ENCODE measurements around the gene MRRF.

The MRRF gene, protein sequence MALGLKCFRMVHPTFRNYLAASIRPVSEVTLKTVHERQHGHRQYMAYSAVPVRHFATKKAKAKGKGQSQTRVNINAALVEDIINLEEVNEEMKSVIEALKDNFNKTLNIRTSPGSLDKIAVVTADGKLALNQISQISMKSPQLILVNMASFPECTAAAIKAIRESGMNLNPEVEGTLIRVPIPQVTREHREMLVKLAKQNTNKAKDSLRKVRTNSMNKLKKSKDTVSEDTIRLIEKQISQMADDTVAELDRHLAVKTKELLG

DNA sequence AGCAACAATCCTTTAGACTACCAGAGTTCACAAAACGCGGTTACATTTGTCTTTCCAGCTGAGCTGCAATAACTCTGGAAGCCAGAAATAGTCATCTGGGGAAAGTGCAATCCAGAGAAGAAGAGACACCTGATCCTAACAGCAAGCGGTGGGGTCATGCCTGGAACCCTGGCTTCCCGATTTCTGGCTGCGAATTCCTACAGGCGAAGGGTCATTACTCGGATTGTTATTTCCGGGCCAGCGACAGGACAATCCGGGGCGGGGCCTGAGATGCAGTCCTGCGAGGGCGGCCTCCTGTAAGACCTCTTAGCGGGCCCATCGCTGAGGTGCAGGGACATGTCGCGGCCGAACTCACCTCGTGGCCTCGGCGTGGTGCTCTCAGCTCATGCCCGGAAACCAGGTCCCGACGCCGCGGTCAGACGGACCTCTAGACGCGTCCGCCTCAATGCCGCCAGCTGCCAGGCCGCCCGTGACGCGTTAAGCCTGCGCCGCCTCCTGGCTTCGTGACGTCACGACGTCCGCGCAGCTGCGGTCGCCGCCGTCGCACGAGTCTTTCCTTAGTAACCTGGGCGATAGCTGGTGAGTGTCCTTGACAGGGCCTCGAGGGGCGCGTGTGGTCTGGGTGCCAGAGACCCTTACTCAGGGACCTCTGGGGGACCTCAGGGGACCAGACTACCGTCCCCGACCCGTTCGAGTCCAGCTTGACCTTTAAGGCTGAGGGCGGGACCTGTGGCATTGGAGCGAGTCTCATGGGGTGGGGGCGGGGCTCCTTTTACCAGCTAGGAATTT is at the start of gene MRRF, which contains the start of gene RBM18:
TSS of gene MRRF (plus strand) at position 523 of the 789 bp plus-strand sequence. CDS start 6,010 bp downstream, outside the sequence.
TSS of gene RBM18 (minus strand) at position 481 of the 789 bp plus-strand sequence. CDS start 3,348 bp downstream, outside the sequence.
- DNase-seq (ENCODE audit: low read depth in 2 of 2): peak; percentile 72 to 83

DNA sequence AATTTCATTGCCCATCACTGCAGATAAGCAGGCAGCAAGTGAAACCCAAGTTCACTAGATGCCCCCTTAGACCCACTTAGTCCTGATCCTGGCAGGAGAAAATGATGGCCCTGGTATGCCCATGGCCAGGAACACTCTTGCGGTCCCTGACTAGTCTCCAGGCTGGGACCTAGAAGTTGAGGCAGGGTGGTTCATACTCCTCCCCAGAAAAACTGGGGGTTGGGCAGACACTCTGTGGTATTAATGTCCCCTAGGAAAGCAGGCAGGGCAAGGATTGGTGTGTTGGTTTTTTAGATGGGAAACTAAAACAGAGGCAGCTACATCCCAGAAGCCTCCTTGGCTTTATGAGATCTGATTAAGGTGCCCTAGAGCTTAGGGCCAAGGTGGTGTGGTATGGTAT is 49.0 kb upstream of the MRRF start:
- DNase-seq (ENCODE audit: low read depth in 2 of 2): no peak

DNA sequence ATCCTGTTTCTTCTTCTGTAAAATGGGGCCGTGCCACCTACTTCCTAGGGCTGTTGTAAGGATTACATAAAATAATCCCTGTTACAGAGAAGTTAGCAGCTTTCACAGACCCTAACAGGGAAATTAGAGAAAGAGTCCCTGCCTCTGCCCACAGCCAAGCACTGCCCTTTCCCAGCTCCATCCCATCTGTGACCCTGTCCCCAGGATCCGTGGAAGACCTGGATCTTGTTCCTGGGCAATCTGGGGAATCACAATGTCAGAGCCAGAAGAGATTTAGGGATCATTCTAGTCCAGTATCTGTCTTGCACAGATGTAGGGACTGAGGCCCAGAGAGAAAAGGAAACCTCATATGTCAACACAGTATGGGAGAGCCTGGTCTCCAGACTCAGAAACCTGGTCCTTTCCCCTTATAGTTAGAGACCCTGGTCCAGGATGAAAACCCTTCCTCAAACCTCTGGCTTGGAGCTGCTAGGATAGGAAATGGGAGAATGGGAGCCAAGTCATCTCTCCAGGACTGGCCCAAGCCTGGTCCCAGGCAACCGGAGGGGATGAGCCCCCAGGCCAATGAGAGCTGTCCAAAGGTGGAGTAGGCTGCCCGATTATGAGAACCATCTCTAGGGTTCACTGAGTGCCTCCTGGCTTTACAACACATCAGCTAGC is 48.4 kb upstream of the MRRF start:
- no peak for DNase-seq (ENCODE audit: low read depth in 2 of 2)

DNA sequence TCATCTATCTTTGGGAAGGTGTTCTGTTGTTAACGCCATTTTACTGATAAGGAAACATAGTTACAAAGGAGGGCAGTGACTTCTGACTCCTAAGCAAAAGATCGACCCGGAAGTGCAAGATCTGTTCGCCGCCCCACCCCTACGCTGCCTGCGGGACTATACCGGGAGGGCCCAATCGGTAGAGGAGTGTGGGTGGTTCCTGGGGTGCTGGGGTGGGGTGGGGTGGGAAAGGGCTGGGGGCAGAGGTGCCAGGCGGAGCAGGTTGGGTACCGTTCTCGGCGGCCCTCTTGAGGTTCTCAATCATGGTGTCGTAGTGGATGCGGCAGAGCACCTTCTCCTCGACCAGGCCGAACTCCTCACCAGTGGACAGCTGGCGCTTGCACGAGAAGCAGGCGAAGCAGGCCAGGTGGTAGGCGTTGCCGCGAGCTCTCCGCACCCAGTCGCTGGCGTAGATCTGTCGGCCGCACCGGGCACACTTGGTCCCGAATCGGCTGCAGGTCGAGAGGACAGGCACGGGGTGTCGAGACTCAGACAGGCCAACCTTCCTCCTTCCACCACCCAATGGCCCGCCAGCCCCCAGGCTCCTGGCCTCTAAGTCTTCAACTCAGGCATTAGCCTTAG is 47.8 kb upstream of the MRRF start:
- DNase-seq (ENCODE audit: low read depth in 2 of 2): no peak

DNA sequence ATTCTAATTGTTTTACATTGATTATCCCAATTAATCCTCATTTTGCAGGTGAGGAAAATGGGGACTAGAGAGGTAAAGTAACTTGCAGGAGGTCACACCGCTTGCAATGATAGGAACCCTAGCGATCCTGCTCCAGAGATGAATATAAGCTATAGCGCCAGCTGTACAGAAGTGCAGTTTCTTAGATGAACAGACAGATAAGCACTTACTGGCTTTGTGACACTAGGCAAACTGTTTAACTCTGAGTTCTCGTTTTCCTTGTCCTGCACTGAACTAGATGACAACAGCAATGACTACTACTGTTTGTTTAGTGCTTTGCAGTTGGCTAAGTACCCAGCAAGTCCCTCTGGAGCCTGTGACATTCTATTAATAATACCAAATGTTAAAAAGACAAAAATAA is 47.0 kb upstream of the MRRF start:
- no peak for DNase-seq (ENCODE audit: low read depth in 2 of 2)

DNA sequence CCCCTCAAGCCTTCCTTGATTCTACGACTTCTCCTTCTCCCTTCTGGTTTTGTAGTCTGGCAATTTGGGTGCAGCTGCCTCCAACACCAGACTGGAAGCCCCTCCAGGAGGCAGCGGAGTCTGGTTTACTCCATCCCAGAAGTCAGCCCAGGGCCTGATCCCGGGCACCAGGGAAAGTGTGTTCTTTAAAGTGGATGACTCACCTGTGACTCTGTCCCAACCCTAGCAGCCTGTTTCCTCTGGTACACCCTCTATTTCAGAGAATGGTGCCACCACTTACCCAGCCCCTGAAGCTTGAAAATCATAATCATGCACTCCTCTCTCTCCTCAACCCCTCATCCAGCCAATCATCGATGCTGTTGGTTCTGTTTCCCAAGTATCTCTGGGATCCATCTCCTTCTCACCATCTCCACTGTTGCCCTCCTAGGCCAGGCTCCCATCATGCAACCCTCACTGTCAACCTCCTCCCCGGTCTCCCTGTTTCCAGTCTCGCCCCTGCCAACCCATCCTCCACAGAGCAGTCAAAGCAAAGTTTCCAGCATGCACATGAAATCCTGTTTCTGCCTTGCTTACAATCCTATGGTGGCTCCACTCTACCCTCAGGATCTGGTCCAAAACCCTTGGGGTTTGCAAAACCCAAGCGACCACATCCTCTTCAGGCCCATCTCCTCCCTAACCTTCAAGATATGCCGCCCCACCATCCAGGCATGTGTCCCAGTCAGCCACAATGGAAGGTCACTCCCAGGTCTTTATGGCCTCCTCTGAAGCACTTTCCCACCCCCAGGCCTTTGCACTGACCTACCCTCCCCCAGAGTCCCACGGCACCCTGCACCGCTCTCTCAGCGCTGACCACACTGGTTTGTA is 46.4 kb upstream of the MRRF start:
- no peak for DNase-seq (ENCODE audit: low read depth in 2 of 2)

DNA sequence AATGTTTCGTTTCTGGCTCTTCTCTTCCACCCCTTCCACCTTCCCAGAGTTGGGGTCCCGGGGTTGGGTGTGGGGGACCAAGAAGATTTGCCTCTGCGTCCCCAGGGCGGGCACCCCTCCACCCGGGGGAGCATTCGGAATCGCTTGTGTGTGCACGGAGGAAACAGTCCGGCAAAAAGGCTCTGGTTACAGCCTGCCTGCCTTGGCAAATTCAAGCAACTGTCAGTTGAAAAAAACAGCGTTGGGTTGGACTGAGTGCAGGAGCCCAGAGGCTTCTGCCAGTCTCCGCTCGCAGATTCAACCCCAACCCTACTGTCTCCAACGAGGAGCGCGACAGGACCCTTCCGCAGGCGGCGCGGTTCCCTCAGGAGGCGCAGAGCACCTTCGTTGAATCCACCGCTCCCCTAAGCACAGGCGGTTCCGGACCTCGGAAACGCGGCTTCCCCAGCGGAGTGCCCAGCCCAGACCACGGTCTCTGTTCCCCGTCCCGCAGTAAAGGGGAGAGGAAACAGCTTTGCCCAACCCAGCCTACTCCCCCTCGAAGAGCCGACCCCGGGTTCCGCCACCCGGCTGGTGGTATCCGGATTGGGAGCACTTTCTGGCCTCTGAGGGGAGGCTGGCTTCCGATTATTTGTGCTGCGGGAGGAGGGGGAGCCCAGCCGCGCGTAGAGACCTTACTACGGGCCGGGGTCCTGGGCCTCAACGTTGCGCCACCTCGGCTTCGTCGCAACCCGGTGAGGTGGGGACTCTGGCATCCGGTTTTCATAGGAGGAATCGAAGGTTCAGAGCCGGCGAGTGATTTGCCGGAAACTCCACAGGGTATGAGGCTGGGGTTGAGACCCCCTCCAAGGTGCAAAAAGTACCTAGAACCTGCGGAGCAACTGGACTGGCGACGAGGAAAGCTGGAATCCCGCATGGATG is 45.5 kb upstream of the MRRF start:
- no peak for DNase-seq (ENCODE audit: low read depth in 2 of 2)

DNA sequence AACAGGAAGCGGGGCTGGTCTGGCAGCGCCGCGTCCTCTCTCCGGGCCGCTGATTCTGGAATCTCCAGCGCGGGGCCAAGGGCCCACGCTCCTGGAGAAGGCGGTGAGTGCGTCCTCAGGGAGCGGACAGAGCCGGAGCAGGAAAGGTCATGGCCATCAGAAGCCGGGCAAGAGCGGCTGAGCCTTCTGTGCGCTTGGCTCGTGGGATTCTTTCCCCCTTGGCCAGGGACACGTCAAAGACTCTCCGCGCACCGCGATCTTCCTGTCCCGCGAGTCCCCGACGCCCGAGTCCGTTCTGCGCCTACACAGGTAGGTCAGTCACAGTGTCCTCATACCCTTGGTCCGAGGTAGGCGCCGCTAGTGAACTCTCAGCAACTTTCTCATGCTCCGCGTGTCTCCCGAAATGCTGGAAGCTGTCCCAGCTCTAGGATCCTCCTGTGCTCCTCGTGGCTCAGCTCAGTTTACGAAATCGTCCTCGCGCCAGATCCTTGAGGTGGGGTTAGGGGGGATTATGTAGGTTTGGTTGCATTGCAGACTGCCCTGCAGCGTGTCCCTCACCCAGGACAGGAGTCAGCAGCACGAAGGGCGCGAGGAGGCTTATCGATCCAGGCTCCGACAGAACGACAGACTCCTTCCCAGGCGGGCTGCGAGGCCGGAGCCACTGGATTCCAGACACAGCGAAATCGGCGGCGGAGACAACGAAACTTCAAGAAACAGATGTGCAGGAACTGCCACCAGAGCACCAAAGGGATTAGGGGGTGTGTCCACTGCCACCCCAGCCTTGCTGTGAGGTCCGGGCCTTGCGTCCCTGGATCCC is 44.6 kb upstream of the MRRF start:
- no peak for DNase-seq (ENCODE audit: low read depth in 2 of 2)

DNA sequence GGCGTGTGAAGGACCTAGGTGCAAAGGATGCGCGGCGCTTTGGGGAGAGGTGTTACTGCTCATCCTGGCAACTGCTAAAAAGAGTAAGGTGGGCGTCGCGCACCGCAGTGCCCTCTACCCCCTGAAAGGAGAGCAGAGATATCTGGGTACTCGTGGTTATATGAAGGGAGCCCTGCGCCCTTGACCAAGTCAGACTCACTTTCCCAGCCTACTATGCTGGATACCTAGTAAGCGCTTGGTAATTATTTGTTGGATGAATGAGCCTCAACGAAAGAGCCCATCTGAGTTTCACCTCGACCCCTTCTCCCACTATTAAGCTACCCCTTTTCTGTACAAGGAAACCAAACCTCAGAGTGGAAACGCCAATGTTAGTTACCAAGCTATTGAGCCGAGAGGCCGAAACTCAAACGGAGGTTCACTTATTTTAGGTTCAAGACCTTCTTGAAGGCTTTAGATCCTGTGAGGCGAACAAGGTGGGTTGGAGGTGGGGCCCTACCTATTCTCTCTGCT is 44.0 kb upstream of the MRRF start:
- DNase-seq (ENCODE audit: low read depth in 2 of 2): no peak

DNA sequence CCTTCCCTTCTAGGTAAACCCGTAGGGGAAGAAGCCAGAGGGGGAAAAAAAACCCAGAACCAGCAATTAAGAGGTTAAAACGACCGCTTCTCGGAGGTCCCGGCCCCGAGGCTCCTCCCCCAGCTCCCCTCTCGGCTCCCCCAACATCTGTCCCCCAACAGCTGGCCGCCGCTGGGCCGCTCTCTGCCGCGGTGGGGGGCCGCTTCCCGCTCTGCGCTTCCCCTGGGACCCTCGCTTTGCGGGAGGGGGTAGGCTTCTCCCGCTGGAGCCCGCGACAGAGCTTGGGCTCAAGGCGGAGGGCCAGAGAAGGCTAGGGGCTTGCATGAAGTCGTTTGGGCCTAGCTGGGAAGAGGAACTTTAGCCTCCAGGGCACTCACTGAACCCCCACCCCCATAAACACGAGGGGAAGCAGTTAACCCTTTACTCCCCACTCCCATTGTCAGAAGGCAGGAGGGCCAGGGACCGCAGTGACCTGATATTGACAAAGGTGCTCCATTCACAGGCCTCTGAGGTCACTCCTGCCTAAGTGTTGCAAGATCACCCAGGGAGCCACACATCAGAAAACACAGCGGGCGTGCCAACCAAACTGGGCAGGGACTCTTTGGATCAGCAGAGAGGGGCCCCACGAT is 43.4 kb upstream of the MRRF start:
- DNase-seq (ENCODE audit: low read depth in 2 of 2): no peak

DNA sequence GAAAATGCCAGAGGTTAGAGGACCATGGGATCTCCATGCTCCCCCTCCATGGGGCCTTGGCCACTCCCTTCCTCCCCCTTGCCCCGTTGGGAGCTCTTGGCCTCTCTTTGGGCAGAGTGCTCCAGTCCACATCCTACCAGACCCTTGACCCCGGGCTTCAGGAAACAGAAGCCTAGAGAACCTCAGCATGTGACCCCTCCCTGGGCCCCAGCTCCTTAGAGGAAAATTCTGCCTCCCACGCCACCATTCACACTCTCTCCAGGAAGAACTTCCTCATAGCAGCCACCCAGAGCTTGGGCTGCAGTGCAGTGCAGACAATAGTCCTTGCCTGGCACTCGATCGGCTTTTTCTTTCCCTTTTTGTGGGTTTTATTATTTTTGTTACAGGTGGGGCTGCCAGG is 41.9 kb upstream of the MRRF start:
- no peak for DNase-seq (ENCODE audit: low read depth in 2 of 2)

DNA sequence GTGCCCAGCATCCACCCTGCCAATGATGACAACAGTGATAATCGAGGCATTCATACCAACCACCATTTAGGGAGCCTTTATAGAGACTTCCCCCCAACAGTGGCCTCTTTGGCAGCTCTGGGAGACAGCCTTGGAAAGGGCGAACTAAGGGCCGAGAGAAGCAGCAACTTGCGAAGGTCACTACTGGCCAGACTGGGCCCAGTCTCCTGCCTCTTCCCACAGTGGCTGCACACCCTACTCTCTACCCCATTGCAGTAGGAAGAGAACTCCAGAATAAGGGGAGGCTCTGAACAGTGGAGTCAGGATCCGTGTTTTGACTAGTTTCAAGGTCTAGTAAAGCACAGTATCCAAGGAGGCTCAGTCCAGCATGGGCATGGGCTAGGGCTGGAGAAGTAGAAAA is 41.2 kb upstream of the MRRF start:
- DNase-seq (ENCODE audit: low read depth in 2 of 2): no peak

DNA sequence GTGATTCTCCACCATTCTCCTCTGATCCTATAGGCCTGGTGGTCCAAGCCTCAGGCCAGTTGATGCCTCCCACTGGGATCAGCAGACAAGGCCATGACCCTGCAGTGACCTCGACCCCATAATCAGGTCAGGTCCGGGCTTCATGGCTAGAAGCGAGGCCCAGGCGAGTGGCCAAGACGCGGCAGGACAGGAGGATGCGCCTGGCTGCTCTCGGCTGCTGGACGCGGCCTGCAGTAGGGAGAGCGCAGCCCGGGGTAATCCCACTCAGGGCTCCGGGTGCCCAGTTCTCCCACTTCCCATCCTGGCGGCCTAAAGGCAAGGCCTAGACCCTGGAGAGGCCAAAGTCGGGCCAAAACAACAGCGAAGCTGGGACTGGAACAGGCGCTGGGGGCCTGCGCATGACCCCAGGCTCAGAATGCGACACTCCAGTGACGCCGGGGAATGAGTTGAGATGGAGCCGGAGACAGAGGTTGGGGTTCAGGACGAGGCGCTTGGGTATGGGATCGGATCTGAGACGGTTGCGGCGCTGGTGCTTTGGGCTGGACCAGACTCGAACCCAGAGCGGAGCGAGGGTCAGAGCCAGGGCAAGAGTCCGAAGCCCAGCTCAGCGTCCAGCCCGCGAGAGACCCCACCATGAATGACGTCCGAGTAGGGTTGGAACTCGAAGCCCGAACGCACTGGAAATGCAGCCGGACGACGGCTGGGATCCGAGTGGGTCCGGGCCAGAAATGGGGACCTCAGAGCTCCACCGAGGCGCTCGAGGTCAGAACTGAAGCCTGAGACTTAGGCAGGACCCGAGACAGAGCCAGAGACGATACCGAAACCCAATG is 39.2 kb upstream of the MRRF start:
- DNase-seq (ENCODE audit: low read depth in 2 of 2): no peak

DNA sequence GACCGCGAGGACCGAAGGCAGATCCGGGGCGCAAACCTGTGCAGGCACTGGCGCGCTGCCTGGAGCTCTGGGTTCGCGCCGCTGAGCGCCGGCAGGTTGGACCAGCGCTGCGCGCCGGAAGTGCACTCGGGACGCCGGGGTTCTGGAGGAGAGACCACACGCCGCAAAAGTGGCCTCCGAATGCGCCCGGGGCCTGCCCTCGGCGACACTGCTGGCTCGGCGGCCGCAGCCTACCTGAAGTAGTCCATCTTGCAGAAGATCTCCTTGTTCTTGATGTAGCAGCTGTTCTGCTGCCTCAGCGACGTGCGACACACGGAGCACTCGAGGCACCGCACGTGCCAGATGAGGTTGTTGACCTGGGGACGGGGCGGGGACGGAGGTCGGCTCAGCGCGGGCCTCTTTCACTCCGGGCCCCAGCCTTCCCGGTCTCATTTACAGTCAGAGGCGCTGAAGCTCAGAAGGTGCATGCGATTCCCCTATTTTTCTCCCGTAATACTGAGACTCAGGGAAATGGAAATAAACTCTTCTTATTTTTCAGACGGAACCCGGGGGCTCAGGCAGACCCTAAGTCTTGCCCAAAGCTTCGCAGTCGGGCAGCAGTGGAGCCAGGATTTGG is 38.4 kb upstream of the MRRF start:
- no peak for DNase-seq (ENCODE audit: low read depth in 2 of 2)

DNA sequence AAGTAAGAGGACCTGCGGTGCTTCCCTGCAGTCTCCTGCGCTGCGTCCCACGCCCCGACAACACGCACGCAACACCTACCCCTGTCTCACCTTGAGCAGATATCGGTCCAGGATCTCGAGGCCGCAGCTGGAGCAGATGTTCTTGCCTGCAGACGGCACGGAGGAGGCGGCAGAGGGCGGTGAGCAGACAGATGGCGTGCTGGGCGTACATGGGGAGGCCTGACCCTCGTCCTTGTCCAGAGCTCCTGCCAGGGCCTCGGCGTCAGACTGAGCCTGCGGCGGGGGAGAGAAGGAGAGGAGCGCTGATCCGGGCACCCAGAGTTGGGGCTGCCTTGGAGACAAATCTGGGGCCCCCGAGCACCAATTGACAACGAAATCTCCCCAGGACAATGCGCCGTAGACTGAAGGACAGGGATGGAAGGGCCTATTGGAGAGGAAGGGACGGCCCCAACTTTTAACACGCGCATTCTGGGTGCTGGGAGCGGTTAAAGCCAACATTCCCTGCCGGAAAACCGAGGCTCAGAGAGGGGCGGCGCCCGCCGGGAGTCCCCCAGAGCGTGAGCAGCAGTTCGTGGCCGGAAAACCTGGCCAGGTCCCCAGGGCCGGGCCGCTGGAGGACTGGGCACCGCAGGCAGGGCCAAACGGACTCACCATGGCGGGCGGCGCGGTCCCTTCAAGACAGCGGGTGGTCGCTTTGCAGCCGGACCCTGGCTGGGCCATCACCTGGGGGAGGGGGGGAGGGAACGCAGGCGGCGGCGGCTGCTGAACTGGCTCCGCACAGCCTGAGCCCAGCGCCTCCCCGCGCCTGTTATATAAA is 37.7 kb upstream of the MRRF start:
- DNase-seq (ENCODE audit: low read depth in 2 of 2): no peak

DNA sequence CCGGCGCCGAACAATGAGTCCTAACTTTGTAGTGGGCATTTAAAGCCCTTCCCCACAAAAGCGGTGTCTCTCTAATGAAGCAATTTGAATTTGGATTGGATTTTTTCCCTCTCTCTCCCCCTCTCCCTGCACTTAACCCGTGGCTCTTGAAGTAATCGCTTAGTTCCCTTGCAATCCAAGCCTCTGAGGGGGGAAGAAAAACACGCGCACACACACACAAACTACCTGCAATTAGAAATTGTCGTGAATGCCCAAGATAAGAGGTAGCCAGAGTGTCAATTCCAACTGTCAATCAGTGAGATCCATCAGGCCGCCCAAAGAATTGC is 37.1 kb upstream of the MRRF start:
- DNase-seq (ENCODE audit: low read depth in 2 of 2): no peak

DNA sequence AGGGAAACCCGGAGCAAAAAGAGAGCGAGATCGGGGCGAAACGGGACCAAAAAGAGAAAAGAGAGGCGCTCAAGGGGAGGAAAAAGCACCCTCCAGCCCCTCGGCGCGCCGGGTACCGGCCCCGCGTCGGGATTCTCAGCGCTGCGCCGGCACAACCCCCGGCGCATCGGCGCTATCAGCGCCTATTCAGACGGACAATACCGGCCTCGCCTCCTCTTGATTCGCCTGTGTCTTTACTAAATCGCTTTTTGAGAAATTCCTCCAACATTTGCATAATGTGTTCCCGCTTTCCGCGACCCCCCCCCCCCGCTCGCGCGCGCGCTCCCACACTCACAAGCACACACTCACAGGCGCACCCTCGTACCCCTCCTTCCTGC is 36.5 kb upstream of the MRRF start:
- no peak for DNase-seq (ENCODE audit: low read depth in 2 of 2)
